Trophoblast cell (in vitro differentiated cells and primary cell): Measurements from ENCODE around the gene C13orf46.

Source experiments
- DNase-seq, 2 donors: peaks; one replicate each; pipeline ENCODE4 v3.0.0-alpha.2; 2016
- H2AFZ ChIP-seq: 2 replicates; pipeline ENCODE4 v1.6.1; 2013; ENCODE audit warnings: low read length, moderate library complexity, mild to moderate bottlenecking; ENCODE audit not compliant: insufficient read depth, poor library complexity
- H2AK5ac ChIP-seq: 2 replicates; pipeline ENCODE4 v1.6.1; 2013; ENCODE audit warnings: mild to moderate bottlenecking, low read length
- H2BK120ac ChIP-seq: 2 replicates; pipeline ENCODE4 v1.6.1; 2013; ENCODE audit warnings: low read length, mild to moderate bottlenecking, moderate library complexity; ENCODE audit not compliant: insufficient read depth, poor library complexity
- H2BK12ac ChIP-seq: 2 replicates; pipeline ENCODE4 v1.6.1; 2013; ENCODE audit warnings: mild to moderate bottlenecking, low read length, moderate library complexity
- H2BK5ac ChIP-seq: 2 replicates; pipeline ENCODE4 v1.6.1; 2013; ENCODE audit warnings: low read length, low read depth, moderate library complexity, mild to moderate bottlenecking; ENCODE audit not compliant: poor library complexity
- H3K14ac ChIP-seq: 2 replicates; pipeline ENCODE4 v1.6.1; 2013; ENCODE audit warnings: mild to moderate bottlenecking, low read length
- H3K18ac ChIP-seq: 2 replicates; pipeline ENCODE4 v1.6.1; 2013; ENCODE audit warnings: mild to moderate bottlenecking, low read length
- H3K23ac ChIP-seq: 2 replicates; pipeline ENCODE4 v1.6.1; 2013; ENCODE audit warnings: low read length
- H3K27ac ChIP-seq: 2 replicates; pipeline ENCODE4 v1.5.1; 2013; ENCODE audit warnings: low read depth, mild to moderate bottlenecking, inconsistent platforms, low read length, moderate library complexity
- H3K27me3 ChIP-seq: 2 replicates; pipeline ENCODE4 v1.6.1; 2013; ENCODE audit warnings: inconsistent platforms, mild to moderate bottlenecking, low read length, moderate library complexity; ENCODE audit not compliant: insufficient read depth
- H3K36me3 ChIP-seq, 2 experiments: 1 replicate in 1 of 2; 2 replicates in 1 of 2; pipeline ENCODE4 v1.6.1; 2013; ENCODE audit warnings: low read length in 2 of 2, mild to moderate bottlenecking in 2 of 2, moderate library complexity in 1 of 2; ENCODE audit not compliant: insufficient read depth in 2 of 2, control insufficient read depth in 1 of 2
- H3K4ac ChIP-seq: 2 replicates; pipeline ENCODE4 v1.6.1; 2013; ENCODE audit warnings: low read depth, mild to moderate bottlenecking, low read length, moderate library complexity
- H3K4me1 ChIP-seq, 2 experiments: 1 replicate in 1 of 2; 2 replicates in 1 of 2; pipeline ENCODE4 v1.6.1; 2013; ENCODE audit warnings: low read length in 2 of 2, mild to moderate bottlenecking in 2 of 2, moderate library complexity in 1 of 2; ENCODE audit not compliant: insufficient read depth in 2 of 2, control insufficient read depth in 1 of 2
- H3K4me2 ChIP-seq: 2 replicates; pipeline ENCODE4 v1.6.1; 2013; ENCODE audit warnings: inconsistent platforms, mild to moderate bottlenecking, low read length, moderate library complexity
- H3K4me3 ChIP-seq: 2 replicates; pipeline ENCODE4 v1.5.1; 2013; ENCODE audit warnings: mild to moderate bottlenecking, low read depth, low read length, inconsistent platforms
- H3K79me1 ChIP-seq: one replicate; pipeline ENCODE4 v1.6.1; 2013; ENCODE audit warnings: low read length
- H3K79me2 ChIP-seq: 2 replicates; pipeline ENCODE4 v1.6.1; 2013; ENCODE audit warnings: low read length, mild to moderate bottlenecking; ENCODE audit not compliant: control insufficient read depth, insufficient read depth, poor library complexity
- H3K9ac ChIP-seq: 2 replicates; pipeline ENCODE4 v1.6.1; 2013; ENCODE audit warnings: mild to moderate bottlenecking, low read length
- H3K9me3 ChIP-seq: 2 replicates; pipeline ENCODE4 v1.6.1; 2013; ENCODE audit warnings: low read depth, mild to moderate bottlenecking, control low read depth, inconsistent platforms, low read length; ENCODE audit not compliant: insufficient read depth
- H4K12ac ChIP-seq: 2 replicates; pipeline ENCODE4 v1.6.1; 2013; ENCODE audit warnings: low read depth, mild to moderate bottlenecking, low read length, moderate library complexity
- H4K8ac ChIP-seq: 2 replicates; pipeline ENCODE4 v1.6.1; 2013; ENCODE audit warnings: low read depth, mild to moderate bottlenecking, low read length, moderate library complexity
- H4K91ac ChIP-seq: one replicate; pipeline ENCODE4 v1.6.1; 2013; ENCODE audit warnings: low read depth, mild to moderate bottlenecking, low read length, moderate library complexity
- WGBS: extraction: QIAGEN DNeasy Blood & Tissue Kit; methylation state at CpG from one replicate; pipeline ENCODE4 v1.1.7; 2013; ENCODE audit warnings: missing lambda C conversion rate; ENCODE audit not compliant: insufficient read length, insufficient coverage; ENCODE audit errors: extremely low coverage; 5-methylcytosine and 5-hydroxymethylcytosine counted together

Gene C13orf46

GRCh38 chr13:113929628-113930615 is 44.0 kb downstream of the C13orf46 start:
- no peak overlapping the region for H2BK120ac ChIP-seq
- peaks cover 19 to 25% of the 10 kb centered on the region in 2 experiments for H3K4me1 ChIP-seq
- no peaks in the 10 kb centered on the region for H3K9me3 ChIP-seq
- no peak overlapping the region for H4K8ac ChIP-seq
- no peak overlapping the region for H2BK12ac ChIP-seq
- no peak overlapping the region for H3K27ac ChIP-seq
- no peak overlapping the region for H4K12ac ChIP-seq
- H4K91ac ChIP-seq: no peak overlapping the region
- H3K27me3 ChIP-seq: no peaks in the 10 kb centered on the region
- H3K79me1 ChIP-seq: peaks cover 10% of the 10 kb centered on the region
- no peak overlapping the region for H3K9ac ChIP-seq
- no peak overlapping the region for H3K23ac ChIP-seq
- WGBS: no CpG with 5 or more reads among the region's 38 CpGs
- no peak overlapping the region for H3K4me2 ChIP-seq
- no peak overlapping the region for H3K4ac ChIP-seq
- no peak overlapping the region for H2BK5ac ChIP-seq
- no peak overlapping the region for H3K18ac ChIP-seq
- no peak overlapping the region for H3K4me3 ChIP-seq
- H3K36me3 ChIP-seq: no peaks in the 10 kb centered on the region
- no peak for DNase-seq
- H2AK5ac ChIP-seq: no peak overlapping the region
- no peaks in the 10 kb centered on the region for H3K79me2 ChIP-seq
- no peak overlapping the region for H3K14ac ChIP-seq
- no peak overlapping the region for H2AFZ ChIP-seq

DNA sequence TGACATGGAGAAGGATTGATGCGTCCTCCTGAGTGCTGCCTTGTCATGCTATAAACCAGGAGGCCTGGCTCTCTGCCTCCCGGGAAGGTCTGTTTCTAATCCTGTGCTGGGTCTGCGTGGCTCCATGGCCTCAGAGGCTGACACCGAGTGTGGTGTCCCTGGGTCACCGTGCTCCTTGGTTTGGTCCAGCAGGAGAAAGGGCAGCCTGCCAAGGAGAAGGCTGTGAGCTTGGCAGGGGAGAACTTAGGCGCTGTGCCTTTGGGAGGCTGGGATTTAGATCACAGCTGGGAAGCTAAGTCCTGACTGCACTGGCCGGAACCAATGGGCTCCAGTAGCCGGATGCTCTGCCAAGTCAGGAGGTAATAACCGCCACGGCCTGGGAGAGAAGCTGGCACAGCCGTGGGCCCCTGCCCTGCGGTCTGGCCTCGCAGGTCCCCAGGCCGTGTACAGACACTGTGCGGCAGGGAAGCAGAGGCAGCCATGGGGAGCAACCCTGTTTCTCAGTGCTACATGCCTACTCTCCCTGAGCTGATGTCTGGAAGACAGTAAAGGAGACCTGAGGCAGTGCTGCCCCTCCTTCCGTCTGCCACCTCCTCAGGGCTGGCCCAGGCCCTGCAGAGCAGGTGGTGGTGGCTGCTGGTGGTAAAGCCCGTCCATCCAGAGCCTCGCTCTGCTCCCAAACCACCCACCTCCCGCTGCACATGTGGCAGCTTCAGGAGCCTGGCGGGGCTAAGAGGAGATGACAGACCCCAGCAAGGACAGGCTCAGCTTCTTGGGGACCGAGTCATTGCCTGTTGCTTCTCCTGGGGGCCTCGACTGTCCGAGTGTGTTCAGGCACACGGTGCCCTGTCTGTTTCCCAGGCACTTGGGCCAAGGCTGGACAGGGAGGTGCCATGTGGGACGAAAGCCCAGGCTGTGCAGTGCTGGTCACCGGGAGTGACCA is 44.9 kb downstream of the C13orf46 start:
- Histone ChIP-seq H2BK12ac (peak overlapping the region; percentile 59), H3K79me1 (peaks cover 9% of the 10 kb centered on the region), H3K4me2 (no peak overlapping the region), H3K27ac (no peak overlapping the region), H2BK5ac (no peak overlapping the region), H4K12ac (no peak overlapping the region), H3K9ac (no peak overlapping the region), H3K27me3 (no peaks in the 10 kb centered on the region), H2BK120ac (no peak overlapping the region), H3K18ac (no peak overlapping the region), H3K4ac (no peak overlapping the region), H3K79me2 (no peaks in the 10 kb centered on the region), H4K91ac (peak overlapping the region; percentile 29), H4K8ac (no peak overlapping the region), H3K4me3 (no peak overlapping the region), H3K23ac (no peak overlapping the region), H3K36me3 (no peaks in the 10 kb centered on the region), H3K14ac (peak overlapping the region; percentile 42), H3K4me1 (peaks cover 16 to 20% of the 10 kb centered on the region in 2 experiments), H3K9me3 (no peaks in the 10 kb centered on the region), H2AFZ (no peak overlapping the region), H2AK5ac (no peak overlapping the region)
- no CpG with 5 or more reads among the region's 26 CpGs for WGBS
- no peak for DNase-seq

DNA sequence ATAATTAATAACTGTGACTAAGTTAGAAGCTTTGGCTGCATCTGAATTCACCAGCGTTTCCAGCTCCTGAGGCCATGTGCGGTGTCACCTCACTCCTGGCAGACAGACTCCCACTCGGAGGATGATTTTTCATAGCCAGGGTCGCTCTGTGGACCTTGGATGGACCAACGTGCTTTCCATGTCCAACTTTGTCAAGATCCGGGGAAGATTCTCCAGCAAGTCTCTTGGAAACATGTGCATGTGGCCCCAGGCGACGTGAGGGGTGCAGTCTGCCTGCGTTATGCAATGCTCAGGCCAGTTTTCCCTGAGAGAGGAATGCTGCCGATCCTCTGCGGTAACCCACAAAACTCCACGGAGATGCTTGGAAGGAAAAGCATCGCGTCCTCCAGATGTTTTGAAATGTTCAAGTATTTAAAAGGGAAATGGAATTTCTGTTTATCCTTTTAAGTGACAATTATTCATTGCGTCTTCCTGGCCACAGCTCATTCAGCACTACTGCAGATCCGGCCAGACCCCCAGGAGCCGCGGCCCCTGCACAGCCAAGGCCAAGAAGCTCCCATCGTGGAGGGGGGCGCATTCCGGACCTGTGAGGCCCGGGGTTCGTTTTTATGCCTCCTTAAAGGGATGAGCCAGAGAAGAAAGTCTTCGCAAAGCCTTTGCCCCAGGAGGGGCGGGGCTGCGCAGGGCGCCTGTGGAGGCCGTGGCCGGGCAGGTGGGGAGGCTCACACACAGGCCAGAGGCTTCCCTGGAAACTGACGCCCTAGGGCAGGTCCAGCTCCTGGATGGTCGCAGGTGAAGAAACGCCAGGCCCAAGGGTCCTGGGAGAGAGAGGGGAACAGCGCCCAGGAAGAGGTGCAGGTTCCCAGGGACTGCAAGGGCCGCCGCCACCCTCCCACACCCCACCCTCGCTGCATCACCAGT is 46.0 kb downstream of the C13orf46 start:
- Histone ChIP-seq H3K79me1 (peaks cover 9% of the 10 kb centered on the region), H2AK5ac (no peak overlapping the region), H4K91ac (peak overlapping the region; percentile 5), H3K79me2 (no peaks in the 10 kb centered on the region), H3K36me3 (no peaks in the 10 kb centered on the region), H3K14ac (peak overlapping the region; percentile 26), H2BK120ac (no peak overlapping the region), H3K18ac (no peak overlapping the region), H2BK5ac (no peak overlapping the region), H3K27ac (peak overlapping the region; percentile 33), H2BK12ac (peak overlapping the region; percentile 5), H4K12ac (no peak overlapping the region), H3K4me2 (no peak overlapping the region), H3K4me3 (no peak overlapping the region), H3K4me1 (peaks cover 16 to 20% of the 10 kb centered on the region in 2 experiments), H3K4ac (no peak overlapping the region), H2AFZ (no peak overlapping the region), H3K9ac (no peak overlapping the region), H4K8ac (peak overlapping the region; percentile 8), H3K9me3 (no peaks in the 10 kb centered on the region), H3K23ac (no peak overlapping the region), H3K27me3 (no peaks in the 10 kb centered on the region)
- WGBS: no CpG with 5 or more reads among the region's 36 CpGs
- DNase-seq: peak; percentile 71 to 72
